CD4-positive, alpha-beta T cell treated with Interleukin-12 subunit alpha and Interleukin-12 subunit beta, for 1 hour (primary cell): ENCODE results near the gene GAB2.
"Not testable (repeated sequence)": the region's sequence is repeated elsewhere in the genome, so short reads cannot be mapped to it uniquely, and the experiment has no call there.

Experiments
- DNase-seq: peaks from one replicate; pipeline ENCODE4 v3.0.0-alpha.2; 2020

The GAB2 gene

DNA sequence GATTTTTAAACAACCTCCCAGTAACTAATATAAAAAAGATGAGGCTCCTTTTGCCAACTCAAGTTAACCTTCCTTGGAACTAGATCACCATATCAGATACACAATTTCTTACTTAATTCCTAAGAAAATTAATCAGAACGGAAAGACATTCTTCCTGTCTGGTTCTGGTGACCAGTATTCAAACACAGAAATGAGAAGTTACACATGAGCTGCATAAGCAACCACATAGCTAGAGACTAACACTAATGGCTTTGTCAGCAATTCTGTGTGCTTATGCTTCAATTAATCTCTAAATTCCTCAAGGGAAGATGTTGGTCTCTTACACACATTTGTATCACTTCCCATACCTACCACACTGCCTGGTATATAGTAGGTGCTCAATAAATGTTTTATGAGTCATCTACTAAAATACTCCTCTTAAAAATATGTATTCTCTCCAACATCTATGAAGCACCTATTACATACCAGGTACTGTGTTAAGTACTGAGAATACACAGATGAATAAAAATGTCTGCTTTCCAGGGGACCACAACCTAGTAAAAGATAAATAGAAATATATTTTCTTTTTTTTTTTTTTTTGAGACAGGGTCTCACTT is 54.5 kb downstream of the GAB2 start:
- DNase-seq = no peak

DNA sequence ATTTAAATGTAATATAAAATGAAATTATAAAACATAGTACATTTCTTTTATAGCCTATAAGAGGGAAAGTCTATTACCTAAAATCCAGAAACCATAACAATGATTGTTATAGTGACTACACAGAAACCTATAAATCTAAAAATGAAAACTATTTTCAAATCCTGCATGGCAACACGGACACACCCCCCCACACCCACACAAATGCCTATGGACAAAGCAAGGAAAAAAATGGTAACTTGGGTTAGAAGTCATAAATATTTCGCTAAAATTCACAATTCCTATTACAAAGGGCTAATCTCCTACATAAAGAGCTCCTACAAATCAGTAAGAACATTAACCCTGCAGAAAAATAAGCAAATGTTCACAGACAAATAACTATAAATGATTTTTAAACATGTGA is 56.4 kb downstream of the GAB2 start:
- DNase-seq = no peak

DNA sequence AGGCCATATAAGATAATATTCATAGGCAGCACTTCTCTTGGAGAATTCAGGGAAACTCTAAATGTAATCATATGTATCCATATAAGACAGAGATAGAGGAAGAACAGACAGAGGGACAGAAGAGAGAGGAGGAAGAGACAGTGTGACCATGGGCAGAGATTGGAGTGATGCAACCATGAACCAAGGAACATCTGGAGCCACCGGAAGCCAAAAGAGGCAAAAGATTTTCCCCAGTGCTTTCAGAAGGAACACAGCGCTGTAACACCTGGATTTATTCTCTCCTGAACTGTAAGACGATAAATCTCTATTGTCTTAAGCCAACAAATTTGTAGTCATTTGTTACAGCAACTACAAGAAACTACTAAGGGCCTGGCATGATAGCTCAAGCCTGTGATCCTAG is 57.7 kb downstream of the GAB2 start:
- no peak for DNase-seq

DNA sequence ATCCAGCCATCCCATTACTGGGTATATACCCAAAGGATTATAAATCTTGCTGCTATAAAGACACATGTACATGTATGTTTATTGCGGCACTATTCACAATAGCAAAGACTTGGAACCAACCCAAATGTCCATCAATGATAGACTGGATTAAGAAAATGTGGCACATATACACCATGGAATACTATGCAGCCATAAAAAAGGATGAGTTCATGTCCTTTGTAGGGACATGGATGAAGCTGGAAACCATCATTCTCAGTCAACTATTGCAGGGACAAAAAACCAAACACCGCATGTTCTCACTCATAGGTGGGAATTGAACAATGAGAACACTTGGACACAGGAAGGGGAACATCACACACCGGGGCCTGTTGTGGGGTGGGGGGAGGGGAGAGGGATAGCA is 59.7 kb downstream of the GAB2 start:
- not testable (repeated sequence) for DNase-seq

DNA sequence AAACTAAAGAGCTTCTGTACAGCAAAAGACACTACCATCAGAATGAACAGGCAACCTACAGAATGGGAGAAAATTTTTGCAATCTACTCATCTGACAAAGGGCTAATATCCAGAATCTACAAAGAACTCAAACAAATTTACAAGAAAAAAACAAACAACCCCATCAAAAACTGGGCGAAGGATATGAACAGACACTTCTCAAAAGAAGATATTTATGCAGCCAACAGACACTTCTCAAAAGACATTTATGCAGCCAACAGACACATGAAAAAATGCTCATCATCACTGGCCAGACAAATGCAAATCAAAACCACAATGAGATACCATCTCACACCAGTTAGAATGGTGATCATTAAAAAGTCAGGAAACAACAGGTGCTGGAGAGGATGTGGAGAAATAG is 60.2 kb downstream of the GAB2 start:
- not testable (repeated sequence) for DNase-seq

DNA sequence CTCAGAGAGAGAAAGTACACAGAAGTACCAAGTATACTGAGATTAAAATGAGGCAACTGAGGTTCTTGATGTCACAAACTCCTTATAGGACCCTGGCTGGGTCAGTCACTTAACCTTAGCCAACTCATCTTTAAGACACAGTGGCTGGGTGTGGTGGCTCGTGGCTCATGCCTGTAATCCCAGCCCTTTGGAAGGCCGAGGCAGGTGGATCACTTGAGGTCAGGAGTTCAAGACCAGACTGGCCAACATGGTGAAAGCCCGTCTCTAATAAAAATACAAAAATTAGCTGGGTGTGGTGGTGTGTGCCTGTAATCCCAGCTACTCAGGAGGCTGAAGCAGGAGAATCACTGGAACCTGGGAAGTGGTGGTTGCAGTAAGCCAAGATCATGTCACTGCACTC is 61.9 kb downstream of the GAB2 start:
- not testable (repeated sequence) for DNase-seq

DNA sequence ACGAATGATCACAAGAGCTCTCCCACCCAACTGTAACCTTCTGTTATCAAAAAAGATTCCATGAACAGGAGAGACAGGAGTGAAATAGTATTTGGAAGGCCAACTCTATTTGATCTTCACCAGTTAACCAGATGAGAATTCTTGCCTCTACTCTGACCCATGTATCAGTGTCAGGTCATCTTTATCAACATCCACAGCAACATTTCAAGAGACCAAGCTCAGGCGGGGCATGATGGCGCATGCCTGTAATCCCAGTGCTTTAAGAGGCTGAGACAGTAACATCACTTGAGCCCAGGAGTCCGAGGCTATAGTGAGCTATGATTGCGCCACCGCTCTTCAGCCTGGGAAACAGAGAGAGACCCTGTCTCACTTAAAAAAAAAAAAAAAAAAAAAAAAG is 62.3 kb downstream of the GAB2 start:
- DNase-seq = no peak

DNA sequence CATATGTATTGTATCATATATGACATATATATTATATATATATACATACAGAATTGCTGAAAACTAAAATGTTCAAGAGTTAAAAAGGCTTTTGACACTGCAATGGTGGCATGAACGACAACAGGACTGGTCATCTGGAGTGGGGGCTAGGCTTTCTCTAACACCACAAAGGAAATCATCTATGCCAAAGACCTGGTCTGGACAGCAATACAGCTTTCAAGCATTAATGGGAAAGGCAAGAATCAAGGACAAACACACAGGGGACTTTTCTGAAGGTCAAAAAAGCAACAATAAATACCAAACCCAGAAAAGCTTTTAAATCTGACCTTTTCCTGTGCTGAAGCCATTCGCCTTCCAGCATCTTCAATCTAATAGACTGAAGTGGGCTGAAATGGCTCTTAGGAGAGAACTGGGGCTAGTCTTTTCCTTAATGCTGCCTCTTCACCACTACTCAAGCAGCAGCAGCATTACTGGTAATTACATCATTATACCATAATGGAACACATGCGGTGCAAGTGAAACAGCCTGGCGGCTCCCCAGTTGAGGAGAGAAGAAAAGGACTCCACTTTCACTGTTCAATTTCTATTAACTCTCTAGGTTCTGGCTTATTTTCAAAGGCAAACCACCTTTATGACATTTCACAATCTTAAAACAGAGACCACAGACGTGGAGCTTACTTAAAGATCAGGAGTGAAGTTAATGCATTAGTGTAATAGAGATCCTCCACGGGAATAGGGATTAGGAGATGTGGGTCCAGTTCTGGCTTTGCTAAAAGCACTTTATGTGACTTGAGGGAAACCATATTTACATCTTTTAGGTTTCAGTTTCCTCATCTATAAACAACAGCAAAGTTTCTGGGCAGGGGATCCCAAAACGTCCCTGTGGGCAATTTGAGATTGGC is 63.0 kb downstream of the GAB2 start:
- DNase-seq = no peak

DNA sequence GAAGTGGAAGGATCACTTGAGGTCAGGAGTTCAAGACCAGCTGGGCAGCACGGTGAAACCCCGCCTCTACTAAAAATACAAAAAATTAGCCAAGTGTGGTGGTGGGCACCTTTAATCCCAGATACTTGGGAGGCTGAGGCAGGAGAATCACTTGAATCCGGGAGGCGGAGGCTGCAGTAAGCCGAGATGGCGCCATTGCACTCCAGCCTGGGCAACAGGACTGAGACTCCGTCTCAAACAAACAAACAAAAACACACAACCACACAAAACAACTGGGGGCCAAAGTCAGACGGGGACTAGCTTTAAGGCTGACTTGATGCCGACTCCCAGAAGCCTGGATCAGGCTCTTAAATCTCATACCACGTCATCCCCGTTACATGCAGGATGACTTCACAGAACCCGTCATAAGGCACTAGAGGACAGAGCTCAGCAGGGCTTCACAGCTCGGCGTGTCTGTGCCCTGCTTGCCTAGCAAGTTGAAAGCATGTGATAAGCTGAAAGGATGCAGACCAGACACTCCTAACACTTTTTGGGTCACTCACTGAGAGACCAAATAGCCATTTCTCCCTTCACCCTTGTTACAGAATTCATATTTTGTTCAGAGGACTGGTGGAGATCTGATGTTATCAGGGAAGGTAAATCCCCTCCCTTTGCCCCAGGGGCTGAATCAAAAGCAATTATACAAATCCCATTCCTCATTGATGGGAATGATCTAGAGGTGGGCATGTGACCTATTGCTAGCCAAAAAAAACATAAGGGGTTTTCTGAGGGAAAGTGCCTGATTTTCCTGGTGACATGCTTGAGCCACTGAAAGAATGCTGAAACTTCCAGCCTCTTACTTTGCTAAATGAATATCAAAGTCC is 65.4 kb downstream of the GAB2 start:
- no peak for DNase-seq

DNA sequence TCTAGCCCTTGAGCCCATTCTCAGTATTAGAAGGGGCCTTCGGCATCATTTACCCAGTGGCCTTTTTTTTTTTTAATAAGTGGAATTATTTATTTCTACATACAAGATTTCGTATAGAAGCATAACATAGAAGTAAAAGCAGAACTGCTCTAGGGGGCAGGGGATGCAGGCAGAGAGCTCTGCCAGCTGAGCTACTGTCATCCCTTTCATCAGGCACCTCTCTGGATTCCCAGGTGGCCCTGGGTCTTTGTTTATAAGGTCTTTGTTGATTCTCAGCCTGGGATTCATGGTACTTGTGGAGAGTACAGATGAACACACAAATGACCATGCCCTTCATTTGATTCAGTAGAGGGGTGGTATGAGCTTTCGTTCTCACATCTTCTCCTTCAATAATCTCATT is 66.4 kb downstream of the GAB2 start:
- DNase-seq = no peak

DNA sequence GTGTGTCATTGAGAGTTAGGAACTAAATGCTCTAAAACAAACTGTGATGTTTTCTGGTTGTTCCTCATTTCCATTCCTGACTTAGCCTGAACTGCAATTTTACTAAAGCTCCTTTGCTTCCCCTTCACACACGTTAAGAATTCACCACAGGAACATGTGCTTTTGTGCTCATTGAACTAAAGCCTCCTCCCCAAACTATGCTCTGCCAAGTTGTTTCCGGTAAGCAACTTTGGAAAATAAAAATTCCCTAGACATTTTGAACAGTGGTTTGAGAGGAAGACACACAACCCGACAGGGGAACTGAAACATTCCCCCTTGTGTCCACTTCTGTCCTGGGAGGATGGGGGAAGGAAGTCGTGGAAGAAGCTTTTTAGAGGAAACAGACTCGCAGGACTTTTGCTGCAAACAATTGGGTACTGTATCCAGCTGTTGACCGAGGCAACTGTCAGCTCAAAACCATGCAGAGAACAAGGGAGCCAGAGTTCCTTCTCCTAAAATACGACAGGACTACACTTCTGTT is 66.9 kb downstream of the GAB2 start:
- no peak for DNase-seq

DNA sequence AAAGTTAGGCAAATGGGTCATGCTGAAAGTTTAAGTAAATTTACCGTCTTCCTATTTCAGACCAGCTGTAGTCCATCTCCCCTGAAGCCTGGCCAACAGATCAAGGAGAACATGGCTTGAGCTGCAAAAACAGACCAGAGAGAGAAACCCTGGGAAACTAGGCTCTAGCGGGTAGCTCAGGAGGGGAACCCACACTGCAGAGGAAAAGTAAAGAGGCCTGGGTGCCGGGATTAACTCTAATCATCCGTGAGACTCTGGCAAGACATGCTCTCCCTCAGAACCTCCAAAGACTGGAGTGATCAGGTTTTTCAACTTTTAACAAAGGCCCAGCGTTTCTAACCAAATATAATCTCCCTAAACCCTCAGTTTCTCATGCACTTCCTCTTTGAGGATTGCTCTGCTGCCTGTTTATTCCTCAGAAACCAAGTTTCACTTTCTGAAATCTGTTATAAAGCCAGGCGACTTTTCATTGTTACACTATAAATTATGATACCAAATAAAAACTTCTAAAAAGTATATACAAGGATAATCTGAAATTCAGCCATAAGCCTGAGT is 67.5 kb downstream of the GAB2 start:
- no peak for DNase-seq

DNA sequence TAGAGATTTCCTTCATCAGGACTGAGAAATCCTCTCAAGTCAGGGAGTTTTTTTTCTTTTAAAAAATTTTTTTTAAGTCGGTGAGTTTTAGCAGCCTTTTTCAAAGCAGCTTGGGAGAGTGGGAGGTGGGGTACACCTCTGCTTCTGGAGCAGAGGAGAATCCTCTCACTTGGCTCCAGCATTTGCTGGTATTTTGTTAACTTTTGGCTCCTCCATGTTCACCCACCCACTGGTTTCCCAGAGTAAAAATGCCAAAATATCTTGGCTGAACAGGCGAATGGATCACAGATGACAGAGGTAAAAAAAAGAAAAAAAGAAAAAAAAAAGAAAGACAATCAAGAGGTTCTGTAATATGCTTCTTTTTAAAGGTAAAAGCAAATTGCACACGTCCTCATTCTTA is 68.0 kb downstream of the GAB2 start:
- no peak for DNase-seq

DNA sequence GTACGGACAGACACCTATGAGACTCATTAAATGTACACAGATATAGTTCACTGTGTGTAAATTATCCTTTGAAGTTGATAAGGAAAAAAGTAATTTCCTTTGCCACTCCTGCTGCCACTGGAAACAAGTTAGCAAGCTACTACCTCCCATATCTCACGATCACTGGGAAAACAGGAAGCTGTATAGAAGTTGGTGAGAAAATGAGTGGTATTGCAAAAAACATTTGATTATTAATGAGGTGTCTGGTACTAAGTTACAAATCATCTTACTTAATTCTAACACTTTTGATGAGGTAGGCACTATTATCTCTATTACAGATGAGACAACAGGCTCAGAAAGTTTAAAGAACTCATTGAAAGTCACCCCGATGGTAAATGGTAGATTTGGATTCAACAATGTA is 68.5 kb downstream of the GAB2 start:
- no peak for DNase-seq

DNA sequence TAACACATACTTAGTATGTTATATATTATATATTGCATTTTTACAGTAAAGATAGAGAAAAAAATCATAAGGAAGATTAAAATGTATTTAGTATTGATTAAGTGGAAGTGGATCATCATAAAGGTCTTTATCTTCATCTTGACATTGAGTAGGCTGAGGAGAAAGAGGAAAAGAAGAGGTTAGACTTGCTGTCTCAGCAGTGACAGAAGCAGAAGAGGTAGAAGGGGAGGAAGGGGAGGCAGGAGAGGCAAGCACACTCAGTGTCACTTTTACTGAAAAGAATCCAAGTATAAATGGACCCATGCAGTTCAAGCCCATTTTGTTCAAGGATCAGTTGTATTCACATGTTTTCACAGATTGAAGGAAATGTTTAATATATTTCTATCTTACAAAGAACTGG is 69.7 kb downstream of the GAB2 start:
- no peak for DNase-seq

DNA sequence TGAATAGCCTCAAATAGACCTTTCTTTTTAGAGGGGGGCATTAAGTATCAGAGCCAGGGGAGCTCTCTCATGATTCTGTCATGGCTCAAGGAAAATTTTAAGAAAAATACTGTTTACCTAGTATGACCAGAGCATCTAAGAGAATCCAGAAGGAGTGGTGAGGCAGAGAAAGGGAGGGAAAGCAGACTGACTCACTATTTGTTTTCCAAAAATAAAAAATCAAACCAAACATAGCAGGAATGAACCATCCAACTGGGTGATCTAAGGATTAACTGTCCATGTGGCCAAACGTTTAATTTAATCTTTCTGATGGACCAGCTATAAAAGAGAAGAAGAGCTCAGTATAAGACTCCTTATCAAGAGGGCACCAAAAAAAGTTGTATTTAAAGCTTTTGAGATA is 70.8 kb downstream of the GAB2 start:
- DNase-seq = no peak

DNA sequence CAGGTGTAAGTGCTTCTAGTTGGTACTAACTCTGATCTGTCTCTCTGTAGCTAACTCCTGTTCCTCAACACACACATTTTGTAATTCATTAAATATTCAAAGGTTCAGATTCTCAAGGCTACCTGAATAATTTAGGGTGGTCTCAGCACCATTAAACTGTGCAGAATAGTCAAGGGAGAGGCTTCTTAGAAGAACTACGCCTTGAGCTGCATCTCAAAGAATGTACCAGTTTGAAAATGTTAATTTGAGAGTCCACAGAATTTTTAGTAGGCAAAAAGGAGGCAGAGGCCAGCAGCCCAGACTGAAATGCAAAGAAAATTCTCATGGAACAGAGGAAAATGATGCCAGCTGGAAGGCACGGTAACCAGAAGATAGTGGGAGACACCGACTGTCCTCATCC is 72.2 kb downstream of the GAB2 start:
- no peak for DNase-seq

DNA sequence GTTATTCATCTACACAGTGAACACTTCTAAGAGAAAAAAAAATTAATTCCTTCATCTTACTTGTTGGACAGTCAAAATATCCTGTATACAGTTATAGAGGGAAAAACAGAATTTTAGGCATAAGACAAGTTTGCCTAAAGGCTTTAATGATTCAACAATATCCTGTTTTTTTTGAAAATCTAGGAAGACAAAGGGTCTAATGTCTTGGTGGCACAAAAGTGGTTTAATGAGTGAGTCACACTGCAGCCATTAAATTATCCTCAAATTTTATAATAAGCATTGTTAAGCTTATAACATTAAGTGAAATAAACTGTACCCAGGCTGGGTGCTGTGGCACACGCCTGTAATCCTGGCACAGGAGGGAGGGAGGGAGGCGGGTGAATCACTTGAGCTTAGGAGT is 72.9 kb downstream of the GAB2 start:
- no peak for DNase-seq

DNA sequence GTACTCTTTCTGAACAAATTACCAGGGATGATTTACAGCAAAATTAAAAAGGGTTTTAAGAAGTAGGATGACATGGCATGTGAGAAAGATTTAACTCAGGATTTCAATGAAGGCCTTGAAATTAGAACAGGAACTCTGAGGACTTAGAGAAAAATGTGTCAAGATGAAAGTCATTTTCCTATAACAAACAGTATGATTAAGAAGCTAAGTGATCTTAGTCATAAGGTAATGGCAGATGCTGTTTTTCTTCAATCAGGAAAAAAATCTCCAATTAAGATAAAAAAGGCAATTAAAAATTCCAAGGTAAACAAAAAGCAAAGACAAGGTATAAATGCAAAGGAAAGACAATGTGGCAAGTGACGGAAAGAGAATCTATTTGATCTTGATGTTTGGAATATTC is 73.5 kb downstream of the GAB2 start:
- no peak for DNase-seq

DNA sequence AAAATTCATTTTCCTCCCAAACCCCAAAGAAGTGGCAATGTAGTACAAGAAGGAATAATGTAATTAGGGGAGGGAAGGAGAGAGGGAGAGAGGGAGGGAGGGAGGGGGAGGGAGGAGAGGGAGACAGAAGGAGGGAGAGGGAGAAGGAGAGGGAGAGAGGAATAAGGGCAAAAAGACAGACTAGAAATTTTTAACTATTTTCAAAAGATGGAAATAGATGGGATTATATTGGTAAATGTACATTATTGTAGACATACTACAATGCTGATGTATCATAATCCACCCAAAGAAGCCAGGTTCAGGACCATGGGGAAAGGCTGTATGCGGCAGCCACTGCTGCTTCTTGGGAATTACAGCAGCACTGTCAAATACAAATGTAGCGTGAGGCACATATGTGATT is 74.3 kb downstream of the GAB2 start:
- DNase-seq = no peak

DNA sequence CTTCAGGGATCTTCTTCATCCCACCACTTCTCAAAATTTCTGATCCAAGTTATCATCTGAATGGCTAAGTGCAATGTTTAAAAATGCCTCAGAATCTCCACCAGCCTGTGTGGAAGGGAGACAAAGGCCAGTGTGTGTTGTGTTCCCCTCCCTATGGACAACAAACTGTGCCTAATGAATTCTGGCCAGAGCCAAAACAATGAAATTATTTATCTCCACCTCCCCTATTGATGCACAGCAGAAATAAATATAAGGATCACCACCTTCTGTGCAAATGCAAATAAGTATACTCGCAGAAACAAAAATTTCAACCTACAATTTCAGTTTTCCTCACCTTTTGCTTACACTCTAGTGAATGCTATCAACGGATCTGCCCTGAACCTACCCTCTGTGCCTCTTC is 75.8 kb downstream of the GAB2 start:
- DNase-seq = no peak

DNA sequence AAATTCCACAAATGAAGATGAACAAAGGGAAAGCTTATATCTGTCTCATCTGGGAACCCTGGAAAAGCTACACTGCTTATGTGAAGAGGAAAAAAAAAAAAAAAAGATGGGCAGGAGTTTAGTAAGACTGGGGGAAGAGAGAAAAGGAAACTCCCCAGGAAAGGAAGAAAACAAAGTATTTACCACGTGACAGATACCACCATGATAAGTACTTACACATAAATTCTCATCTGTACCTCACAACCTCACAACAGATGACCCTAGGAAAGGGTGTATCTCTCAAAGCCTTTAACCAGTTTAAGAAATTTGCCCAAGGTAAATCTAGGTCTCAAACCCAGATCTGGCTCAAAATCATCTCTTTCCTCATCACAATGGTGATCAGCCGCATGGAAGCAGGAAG is 77.1 kb downstream of the GAB2 start:
- DNase-seq = no peak

DNA sequence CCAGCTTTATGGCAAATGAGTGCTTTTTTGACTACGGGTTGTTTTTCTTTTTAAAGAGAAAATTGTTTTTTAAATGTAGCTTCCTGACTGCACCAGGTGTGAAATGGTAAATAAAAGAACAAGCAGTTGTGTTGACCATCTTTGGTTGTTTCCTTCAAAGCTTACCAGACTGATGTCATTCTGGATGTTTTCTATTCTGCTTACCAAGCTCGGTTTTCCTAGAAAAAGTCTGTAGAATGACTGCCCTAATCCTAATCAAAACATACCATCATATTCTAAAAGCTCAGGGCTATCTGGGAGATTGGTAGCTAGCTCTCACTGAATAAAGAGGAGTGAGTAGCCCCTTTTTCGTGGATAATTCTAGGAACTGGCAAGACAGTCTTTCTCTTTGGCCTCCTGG is 77.7 kb downstream of the GAB2 start:
- no peak for DNase-seq
